TTC549 (cell line): ENCODE measurements around the gene OR1J2.
"Not testable (repeated sequence)": the region's sequence is repeated elsewhere in the genome, so short reads cannot be mapped to it uniquely, and the experiment has no call there.

Source experiments
- FAIRE-seq: peaks from 2 replicates; lab custom pipeline; 2012; peaks lifted over from hg19 to GRCh38; lab: Jason Lieb, UNC

The OR1J2 gene, protein sequence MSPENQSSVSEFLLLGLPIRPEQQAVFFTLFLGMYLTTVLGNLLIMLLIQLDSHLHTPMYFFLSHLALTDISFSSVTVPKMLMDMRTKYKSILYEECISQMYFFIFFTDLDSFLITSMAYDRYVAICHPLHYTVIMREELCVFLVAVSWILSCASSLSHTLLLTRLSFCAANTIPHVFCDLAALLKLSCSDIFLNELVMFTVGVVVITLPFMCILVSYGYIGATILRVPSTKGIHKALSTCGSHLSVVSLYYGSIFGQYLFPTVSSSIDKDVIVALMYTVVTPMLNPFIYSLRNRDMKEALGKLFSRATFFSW

DNA sequence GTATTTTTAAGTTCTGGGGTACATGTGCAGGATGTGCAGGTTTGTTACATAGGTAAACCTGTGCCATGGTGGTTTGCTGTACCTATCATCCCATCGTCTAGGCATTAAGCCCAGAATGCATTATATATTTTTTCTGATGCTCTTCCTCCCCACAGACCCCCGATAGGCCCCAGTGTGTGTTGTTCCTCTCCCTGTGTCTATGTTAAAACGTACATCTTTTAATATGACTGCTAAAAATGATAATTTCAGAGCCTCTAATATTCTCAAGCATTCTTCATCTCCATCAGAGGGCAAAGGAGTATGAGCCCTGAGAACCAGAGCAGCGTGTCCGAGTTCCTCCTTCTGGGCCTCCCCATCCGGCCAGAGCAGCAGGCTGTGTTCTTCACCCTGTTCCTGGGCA, at the start of gene OR1J2:
Gene OR1J2 (plus strand): TSS at position 301 of the 400 bp plus-strand sequence. CDS start 0 bp downstream, at position 301.
- no peak for FAIRE-seq

DNA sequence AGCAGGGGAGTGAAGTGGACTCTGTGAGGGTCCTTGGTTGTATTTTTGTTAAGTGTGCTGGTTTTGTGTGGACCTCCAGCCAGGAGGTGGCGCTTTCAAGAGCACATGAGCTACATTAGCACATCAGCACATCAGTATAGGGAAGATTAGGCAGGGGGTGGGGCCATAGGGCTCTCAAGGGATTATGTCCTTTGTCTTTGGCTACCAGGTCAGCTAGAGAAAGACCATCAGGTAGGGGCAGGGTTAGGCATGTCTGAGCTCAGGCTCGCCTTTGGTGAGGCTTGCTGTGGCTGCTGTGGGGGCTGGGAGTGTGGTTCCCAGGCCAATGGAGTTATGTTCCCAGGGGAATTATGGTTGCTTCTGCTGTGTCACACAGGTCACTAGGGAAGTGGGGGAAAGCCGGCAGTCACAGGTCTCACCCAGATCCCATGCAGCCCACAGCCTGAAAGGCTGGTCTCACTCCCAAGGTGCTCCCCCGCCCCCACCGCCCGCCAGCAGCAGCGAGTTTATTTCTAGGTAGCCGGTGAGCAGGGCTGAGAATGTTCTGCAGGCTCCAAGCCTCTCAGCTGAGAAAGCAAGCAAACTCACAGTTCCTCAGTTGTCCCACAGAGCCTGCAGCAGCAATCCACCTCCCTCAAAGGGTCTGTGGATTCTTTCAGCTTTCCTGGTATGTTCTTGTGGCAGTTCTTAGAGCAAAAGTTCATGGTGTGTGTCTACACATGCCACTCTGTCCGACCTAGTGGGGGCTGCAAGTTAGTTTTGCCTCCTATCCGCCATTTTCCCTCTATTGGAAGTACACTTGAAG, 46.6 kb upstream of the OR1J2 start:
- FAIRE-seq: no peak

GRCh38 chr9:122464633-122465567, 45.7 kb upstream of the OR1J2 start:
- peak; percentile 62 for FAIRE-seq

GRCh38 chr9:122466456-122466855, 44.1 kb upstream of the OR1J2 start:
- no peak for FAIRE-seq

DNA sequence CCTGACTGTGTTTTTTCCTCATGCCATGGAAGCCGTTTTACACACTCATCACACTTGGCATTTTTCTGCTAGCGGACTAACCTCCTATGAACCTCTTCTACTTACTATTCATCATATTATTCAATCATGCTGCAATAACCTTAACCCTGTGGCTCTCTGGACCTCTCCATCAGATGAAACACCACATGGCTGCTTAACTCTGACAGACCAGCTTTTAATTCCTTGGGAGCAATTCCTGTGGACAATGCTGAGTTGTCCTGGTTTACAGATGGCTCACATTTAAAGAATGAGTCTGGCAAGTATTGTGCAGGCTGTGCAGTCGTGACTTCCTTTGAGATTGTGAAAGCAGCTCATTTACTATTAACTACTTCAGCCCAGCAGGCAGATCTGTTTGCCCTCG, 41.9 kb upstream of the OR1J2 start:
- FAIRE-seq: no peak

GRCh38 chr9:122474561-122474960, 36.0 kb upstream of the OR1J2 start:
- FAIRE-seq: no peak

DNA sequence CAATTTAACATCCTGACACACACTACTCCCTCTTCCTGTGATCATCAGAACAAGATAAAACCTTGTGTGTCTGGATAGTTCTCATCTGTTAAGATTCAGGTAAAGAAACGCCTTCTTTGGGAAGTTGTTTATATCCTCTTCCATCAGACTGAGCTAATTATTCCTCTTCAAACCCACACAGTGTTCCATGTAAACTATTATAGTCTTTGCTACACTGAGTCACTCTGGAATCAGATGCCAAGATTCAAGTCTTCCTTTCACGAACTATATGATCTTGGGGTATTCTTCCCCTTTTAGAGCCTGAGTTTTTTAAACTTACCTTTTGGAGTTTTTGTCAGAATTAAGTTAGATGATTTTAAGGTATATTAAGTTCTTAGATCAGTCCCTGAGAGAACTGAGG, 34.9 kb upstream of the OR1J2 start:
- no peak for FAIRE-seq

DNA sequence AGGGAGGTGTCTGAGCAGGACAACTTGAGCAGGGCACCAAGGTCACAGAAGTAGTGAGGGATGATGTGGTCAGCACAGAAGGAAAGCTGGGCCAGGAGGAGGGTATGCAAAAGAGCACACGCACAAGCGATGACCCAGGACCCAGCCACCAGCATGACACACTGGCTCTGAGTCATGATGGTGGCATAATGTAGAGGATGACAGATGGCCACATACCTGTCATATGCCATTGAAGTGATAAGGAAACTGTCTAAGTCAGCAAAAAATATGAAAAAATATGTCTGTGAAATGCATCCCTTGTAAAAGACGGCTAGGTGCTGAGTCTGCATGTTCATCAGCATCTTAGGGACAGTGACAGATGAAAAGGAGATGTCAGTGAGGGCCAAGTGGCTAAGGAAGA, 33.3 kb upstream of the OR1J2 start:
- no peak for FAIRE-seq

- no peak for FAIRE-seq
Measured at GRCh38 chr9:122477826-122478225, 32.8 kb upstream of the OR1J2 start, which contains the start of gene OR1J1. Gene OR1J1, minus strand, starts transcription at chr9:122477926. Its CDS starts 0 bp downstream, at chr9:122477926.

DNA sequence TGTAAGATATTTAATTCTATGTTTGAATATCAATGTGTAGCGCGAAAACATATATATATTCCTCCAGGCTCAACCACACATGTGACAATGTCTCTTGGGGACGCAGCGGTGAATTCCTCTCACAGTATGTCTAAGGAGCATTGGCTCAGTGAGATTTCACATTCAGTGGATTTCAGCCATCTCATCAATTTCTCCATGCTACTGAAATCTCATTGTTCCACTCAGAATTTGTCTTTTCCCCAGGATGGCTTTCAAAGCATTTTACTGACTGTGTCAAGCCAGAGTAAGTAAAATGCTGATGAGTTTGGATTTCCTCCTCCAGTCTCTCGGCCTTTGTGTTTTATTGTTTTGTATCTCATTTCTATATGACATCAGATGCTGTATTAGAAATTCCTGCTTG, 31.5 kb upstream of the OR1J2 start:
- FAIRE-seq: no peak

DNA sequence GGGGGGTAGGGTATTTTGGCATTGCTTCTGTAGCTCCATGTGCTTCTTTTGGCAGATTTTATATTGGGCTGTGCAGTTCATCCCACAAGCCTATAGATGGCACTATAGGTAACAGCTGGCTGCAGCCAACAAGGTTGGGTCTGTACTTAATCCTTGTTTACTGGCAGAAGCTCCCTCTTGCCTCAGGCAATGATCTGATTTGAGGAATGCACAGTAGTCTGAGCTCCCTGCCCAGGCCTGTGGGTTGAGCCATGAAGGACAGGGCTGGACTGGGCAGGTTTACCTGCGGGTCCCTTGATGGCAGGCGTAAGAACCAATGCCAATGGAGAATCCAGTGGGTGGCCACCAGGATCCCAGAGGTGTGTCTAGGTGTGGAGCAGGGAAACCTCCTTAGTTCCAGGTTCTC, 11.7 kb upstream of the OR1J2 start:
- no peak for FAIRE-seq

DNA sequence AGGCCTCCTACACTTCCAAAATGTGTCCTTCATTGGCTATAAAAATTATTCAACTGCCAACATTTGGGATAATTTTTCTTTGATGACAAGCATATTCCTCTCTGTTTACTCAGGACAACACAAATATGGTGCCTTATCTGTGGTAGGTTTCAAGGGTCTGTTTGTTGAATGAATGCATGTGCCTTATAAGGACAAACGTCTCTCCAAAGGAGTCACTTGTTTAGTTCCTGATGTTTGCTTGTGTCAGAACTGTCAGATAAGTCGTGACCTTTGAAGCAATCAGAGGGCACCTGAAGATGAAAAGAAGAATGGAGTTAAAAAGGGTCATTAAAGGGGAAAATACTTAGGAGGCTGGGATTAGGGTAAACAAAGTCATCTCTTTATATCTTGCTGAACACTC, 3.6 kb upstream of the OR1J2 start:
- FAIRE-seq: no peak

GRCh38 chr9:122518226-122518625, 7.6 kb downstream of the OR1J2 start:
- FAIRE-seq: no peak

DNA sequence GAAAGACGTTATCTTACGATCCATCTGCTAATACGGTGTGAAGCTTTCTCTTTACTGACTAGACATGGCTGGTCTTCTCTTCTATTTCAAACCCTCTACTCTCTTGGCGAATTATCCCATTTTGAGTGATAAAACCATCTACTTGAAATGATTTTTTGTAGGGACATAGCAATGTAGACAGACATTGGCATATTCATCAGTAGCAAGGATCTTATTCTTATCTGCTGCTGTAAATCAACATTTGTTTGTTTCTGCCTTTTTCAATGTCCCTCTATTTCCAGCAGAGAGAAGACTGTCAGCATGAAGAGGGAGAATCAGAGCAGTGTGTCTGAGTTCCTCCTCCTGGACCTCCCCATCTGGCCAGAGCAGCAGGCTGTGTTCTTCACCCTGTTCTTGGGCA, 8.2 kb downstream of the OR1J2 start, which contains the start of gene OR1J4:
Gene OR1J4 (plus strand): TSS at position 301 of the 400 bp plus-strand sequence. CDS start 0 bp downstream, at position 301.
- FAIRE-seq: no peak

DNA sequence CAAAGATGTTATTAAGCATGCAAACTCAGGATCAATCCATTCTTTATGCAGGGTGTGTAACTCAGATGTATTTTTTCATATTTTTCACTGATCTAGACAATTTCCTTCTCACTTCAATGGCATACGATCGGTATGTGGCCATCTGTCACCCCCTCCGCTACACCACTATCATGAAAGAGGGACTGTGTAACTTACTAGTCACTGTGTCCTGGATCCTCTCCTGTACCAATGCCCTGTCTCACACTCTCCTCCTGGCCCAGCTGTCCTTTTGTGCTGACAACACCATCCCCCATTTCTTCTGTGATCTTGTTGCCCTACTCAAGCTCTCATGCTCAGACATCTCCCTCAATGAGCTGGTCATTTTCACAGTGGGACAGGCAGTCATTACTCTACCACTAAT, 8.8 kb downstream of the OR1J2 start:
- no peak for FAIRE-seq

DNA sequence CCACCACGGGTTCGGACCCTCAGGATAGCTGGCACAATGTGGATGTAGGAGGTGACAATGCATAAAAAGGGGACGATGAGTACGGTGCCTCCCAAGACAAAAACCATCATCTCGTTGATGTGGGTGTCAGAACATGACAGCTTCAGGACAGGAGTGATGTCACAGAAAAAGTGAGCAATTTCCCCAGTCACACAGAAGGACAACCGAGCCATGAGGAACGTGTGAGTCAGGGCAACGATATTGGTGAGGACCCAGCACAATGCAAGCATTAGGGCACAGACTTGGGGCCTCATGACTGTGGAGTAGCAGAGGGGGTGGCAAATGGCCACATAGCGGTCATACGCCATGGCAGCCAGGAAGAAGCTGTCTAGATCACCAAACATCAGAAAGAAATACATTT, 16.0 kb downstream of the OR1J2 start:
- FAIRE-seq: no peak

- no peak for FAIRE-seq
Measured at GRCh38 chr9:122527193-122527592, 16.6 kb downstream of the OR1J2 start, which contains the start of gene OR1N1. Gene OR1N1, minus strand, starts transcription at chr9:122527293. Its CDS starts 0 bp downstream, at chr9:122527293.

DNA sequence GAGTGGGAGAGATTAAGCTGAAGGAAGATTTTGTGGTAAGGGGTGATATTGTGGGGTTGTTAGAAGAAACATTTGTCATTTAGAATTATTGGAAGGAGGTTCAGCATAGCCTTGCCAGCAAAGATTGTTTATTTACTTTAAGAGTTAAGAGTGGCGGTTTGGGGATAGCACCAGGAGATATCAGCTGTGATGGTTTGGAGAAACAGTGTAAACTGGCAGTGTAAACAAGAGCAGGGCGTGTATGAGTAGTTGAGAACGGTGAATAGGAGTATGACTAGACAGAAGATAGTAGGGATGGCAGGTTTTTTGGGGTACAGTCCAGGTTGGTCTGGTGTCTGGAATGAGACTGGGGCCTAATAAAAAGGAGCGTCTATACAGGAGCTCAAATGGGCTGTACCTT, 20.6 kb downstream of the OR1J2 start:
- not testable (repeated sequence) for FAIRE-seq

GRCh38 chr9:122536134-122536533, 25.5 kb downstream of the OR1J2 start:
- no peak for FAIRE-seq

DNA sequence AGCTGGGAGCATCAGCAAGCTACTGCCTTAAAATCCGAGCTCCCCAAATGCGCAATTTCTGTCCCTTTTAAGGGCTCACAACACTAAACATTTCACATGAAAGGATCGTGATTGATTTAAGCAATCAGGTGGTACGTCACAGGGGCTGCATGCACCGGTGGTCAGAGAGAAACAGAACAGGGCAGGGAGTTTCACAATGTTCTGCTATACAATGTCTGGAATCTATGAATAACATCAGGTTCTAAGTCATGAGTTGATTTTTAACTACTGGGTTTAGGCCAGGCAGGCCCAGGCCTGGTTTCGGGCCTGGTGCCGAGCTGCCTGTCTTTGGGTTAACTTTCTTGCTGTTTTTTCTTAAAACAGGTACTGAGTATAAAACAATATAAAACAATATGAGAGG, 26.5 kb downstream of the OR1J2 start:
- not testable (repeated sequence) for FAIRE-seq

- no peak for FAIRE-seq
Measured at GRCh38 chr9:122538757-122539156, 28.2 kb downstream of the OR1J2 start.

GRCh38 chr9:122546196-122546595, 35.6 kb downstream of the OR1J2 start:
- FAIRE-seq: no peak
